IPS-NIHi7 (cell line): Measurements from ENCODE around the gene PDE4DIP.
"Not testable (repeated sequence)": the region's sequence is repeated elsewhere in the genome, so short reads cannot be mapped to it uniquely, and the experiment has no call there.

ENCODE experiments used
- DNase-seq: peaks from one replicate; pipeline ENCODE4 v3.0.0; 2012; ENCODE audit warnings: mixed read lengths; ENCODE audit errors: extremely low spot score

Gene PDE4DIP

DNA sequence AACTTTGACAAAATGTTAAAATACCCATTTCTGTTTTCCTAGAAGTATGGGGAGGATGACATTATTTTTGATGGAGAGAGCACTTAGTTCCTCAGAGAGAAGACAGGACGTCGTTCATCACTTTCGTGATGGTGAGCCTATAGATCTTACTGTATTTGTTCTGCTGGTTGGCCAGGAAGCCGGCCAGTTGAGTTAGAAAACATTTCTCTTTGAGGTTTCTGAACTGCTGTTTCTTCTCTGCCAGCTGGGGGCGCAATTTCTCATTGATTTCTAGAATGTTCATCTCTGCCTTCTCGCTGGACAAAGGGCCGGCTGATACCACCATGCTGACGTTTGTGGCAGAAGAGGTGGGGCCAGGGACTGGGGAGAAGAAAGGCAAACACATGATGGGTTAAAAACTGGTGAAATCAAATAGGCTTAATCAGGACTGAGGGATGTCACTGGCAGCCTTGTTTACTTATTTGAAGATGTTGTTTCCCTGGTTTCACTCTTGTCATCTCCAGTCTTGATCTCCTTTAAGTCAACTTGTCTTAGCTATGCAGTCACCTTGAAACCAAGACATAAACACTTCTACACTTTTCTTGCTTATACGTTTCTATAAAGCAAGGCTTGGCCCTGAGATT, 231.4 kb downstream of the PDE4DIP start:
- DNase-seq = not testable (repeated sequence)
